ENCODE results near the gene SLC7A1.

SLC7A1 gene

GRCh38 chr13:29542381-29542780 is 53.1 kb downstream of the SLC7A1 start:
- DNase-seq (ENCODE audit: low read depth in 2 of 2): no peak
- H3K4me3 ChIP-seq (replicated peaks in 1 of 2; ENCODE audit: low read depth in 2 of 2, low read length in 2 of 2): no peak overlapping the region
- TF ChIP-seq CTCF (IDR thresholded peaks at IDR 0.05; ENCODE audit: low read depth, low read length): no peak

- no peak for DNase-seq (ENCODE audit: low read depth in 2 of 2)
- TF ChIP-seq CTCF (IDR thresholded peaks at IDR 0.05; ENCODE audit: low read depth, low read length): no peak
- H3K4me3 ChIP-seq (replicated peaks in 1 of 2; ENCODE audit: low read depth in 2 of 2, low read length in 2 of 2): no peak overlapping the region
Measured at GRCh38 chr13:29541400-29541799, 54.1 kb downstream of the SLC7A1 start.

DNA sequence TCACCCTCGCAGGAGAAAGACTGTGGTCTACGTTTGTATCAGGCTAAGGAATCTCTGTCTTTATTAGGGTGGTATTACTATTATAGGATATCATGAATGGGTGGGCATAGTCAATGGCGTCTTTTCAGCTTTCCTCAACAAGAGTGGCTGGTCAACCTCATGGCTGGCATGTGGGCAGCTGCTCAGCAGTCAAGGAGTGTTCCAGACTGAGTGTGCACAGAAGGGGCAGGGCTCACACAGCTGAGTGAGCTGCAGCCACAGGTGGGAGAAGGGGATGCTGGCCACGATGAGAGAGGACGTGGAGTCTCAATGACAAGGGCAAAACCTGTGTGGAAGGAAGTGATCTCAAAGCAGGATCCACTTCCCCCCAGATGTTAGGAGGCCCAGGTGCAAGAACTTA is 54.7 kb downstream of the SLC7A1 start:
- TF ChIP-seq CTCF (IDR thresholded peaks at IDR 0.05; ENCODE audit: low read depth, low read length): no peak
- DNase-seq (ENCODE audit: low read depth in 2 of 2): no peak
- H3K4me3 ChIP-seq (replicated peaks in 1 of 2; ENCODE audit: low read depth in 2 of 2, low read length in 2 of 2): no peak overlapping the region

DNA sequence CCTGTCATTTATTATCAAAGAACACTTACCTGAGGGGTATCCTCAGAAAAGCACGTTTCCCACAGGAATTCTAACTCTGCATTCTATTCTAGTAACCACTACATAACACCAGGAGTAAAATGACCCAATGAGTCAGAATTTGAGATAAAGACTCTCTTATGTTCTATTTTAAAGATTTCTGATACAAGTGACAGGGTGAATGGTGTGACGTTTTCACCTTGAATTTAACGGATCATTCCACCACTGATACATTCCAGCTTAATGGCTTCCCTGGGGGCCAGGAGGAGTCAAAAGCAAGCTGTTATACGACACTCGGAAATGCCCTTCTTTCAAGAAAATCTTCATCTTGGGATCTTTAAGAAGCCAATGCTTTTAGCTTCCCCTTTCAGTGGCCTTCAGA is 55.2 kb downstream of the SLC7A1 start:
- no peak for DNase-seq (ENCODE audit: low read depth in 2 of 2)
- TF ChIP-seq CTCF (IDR thresholded peaks at IDR 0.05; ENCODE audit: low read depth, low read length): no peak
- no peak overlapping the region for H3K4me3 ChIP-seq (replicated peaks in 1 of 2; ENCODE audit: low read depth in 2 of 2, low read length in 2 of 2)

- no peak for TF ChIP-seq CTCF (IDR thresholded peaks at IDR 0.05; ENCODE audit: low read depth, low read length)
- H3K4me3 ChIP-seq (replicated peaks in 1 of 2; ENCODE audit: low read depth in 2 of 2, low read length in 2 of 2): no peak overlapping the region
- DNase-seq (ENCODE audit: low read depth in 2 of 2): no peak
Measured at GRCh38 chr13:29539856-29540255, 55.6 kb downstream of the SLC7A1 start.

DNA sequence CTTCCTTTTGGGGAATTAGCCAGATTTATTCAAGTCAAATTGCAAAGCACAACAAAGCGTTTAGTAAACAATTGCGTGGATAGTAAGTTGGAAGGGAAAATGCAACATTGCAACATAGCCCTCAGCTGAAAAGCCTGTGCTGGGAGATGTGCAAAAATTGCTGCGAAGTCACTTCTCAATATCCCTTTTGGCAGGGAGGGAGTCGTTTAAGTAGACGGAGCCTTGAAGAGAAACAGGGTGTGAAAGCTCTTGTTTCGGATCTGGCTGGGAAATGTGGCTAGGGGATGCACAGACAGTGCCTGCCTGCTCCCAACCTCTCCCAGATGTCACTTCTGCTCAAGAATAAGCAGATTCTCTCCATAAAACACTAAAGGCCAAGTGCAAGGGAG is 56.8 kb downstream of the SLC7A1 start:
- no peak overlapping the region for H3K4me3 ChIP-seq (replicated peaks in 1 of 2; ENCODE audit: low read depth in 2 of 2, low read length in 2 of 2)
- DNase-seq (ENCODE audit: low read depth in 2 of 2): no peak
- TF ChIP-seq CTCF (IDR thresholded peaks at IDR 0.05; ENCODE audit: low read depth, low read length): no peak

Data from cardiac fibroblast (primary cell).